Stimulated activated CD4-positive, alpha-beta T cell treated with anti-CD3 and anti-CD28 coated beads, Interleukin-1b, Interleukin-23, amount 100 ng/mL, for 48 hours (primary cell): Measurements from ENCODE around the gene HDAC4.

ENCODE experiments used
- DNase-seq: peaks from one replicate; pipeline ENCODE4 v3.0.0-alpha.2; 2020

The HDAC4 gene

DNA sequence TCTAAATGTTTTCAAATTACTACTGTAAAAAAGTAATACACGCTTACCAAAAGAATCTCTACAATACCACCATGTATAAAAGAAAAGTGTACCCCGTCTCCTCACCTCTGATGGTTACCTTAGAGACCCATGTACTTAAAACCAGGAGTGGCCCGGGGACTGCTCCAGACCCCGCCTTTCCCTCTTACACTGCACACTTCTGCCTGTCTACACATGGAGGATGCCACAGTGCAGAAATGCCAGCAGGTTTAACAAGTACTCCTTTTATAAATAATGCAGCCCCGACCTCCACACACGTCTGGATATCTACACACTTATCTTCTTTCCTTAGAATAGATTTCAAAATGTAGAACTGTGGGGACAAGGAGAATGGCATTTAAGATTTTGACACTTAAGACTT lies 5.3 kb downstream of the HDAC4 start:
- DNase-seq = no peak

DNA sequence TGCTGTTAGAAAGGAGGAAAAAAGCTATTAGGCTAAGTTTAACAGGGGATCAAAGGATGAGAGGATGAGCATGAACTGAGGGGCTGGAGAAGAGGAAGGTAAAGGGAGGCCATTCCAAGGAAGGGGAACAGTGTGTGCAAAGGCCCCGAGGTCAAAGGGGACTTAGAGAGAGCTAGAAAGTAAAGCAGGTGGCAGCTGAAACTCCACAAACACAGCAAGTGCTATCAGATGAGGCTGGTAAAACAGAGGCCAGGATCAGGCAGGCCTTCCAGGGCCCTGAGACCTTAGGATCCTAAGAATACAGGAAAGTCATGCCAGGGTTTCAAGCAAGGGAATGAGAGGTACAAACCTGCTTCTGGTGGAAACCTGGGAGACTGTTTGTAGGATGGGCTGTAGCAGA lies 5.8 kb downstream of the HDAC4 start:
- no peak for DNase-seq

DNA sequence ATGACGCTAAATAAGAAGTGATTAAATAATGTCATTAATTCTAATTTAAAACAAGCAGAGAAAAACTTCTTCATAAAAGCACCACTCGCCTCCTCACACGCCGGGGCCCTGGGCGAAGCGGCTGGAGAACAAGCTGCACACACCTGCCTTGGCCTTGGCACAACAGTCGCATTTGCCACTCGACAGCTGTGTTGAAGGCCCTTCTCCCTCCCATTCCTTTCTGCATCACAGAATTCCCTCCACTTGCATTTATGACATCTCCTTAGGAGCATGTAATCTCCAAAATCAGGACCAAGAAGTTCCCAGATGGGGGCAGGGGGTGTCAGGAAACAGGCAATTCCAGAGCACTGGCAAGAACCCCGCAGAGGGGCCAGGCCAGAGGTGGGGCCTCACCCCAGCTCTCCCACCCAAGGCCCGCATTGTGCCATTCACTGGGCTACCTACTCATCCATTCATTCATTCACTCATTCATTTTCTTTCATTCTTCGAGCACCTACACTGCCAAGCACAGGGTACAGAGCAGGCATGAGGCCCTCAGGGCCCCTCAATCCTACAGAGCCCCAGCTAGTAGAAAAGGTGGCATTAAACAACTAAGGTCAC lies 6.4 kb downstream of the HDAC4 start:
- DNase-seq = no peak

DNA sequence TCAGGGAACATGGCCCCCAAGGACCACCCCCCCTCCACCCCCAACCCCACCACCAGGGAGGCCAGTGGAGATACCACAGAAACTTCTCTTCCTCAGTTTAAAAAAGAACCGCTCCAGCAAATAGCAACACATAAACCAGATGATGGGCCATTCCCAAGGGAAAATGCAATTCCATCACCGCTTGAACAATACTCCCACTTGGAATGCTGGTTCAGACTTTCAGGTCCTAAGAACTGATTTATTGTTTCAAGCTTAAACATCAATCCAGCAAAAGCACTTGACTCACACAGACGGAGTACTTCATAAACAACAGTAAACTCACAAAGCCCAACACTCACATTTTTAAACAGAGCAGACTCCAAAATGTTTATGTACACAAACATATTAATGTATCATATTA lies 6.9 kb downstream of the HDAC4 start:
- DNase-seq = no peak

DNA sequence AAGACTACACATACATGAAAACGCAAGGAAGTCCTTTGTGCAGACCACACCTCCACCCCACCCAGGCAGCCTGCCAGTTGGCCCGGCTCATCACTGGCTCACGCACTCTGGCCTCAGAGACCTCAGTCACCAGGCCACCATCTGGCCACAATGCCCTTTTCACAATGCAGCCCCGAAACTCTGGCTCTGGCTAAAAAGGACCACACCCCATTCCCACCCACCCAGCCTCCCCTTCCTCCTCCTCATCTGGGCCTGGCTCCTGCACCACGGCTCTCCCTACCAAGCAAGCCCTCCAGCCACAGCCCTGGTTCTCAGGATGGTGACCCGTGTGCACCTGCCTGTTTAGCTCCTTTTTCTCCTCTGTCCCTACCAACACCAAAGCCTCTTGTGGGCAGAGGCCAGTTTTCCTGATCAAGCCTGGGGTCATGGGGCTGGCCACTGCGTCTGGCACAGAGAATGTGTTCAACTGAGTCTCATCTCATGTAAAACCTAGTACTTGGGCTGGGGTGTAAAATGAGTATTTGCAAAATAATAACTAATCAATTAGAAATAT lies 7.4 kb downstream of the HDAC4 start:
- no peak for DNase-seq

DNA sequence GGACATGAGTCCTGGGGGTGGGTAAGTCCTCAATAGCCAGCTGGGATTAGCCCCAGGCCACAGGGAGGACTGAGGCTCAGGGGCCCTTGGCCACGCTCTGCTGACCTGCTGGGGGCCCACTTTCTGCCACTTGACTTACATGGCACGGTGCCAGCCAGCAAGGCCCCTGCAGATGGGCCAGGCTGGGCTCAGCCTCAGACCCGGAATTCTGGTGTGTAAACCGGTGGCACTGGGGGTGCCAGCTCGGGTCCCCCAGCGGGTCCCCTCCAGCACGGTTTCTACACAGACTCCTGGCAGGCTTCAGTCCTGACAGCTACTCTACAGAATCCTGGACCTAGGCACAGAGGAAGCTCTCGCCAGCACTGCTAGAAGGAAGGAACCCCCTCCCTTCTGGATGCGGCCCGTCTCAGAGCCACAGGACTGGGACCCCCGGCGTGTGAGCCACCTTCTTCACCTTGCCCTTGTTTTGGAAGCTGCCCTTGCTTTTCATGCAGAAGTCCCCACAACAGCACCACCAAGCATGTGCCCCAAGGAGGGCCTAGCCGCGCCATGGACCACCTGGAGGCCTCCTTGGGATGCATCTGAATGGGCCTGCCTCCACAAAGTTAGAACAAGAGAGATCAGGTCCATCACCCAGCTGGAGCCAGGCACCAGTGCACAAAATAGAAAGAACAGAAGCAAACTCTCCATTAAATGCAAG lies 8.0 kb downstream of the HDAC4 start:
- no peak for DNase-seq

DNA sequence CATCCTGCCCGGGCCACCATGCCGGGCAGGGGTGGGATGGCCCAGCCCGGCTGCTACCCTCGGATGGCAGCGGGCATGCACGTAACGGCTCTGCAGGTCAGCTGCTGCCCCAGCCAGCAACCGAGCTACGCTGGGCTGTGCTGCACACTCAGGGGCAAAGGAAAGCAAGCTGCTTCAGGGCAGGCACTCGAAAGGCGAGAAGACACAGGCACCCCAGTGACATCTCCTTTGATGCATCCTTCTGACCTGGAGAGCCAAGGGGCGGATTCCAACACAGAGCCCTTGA lies 8.8 kb downstream of the HDAC4 start:
- no peak for DNase-seq

DNA sequence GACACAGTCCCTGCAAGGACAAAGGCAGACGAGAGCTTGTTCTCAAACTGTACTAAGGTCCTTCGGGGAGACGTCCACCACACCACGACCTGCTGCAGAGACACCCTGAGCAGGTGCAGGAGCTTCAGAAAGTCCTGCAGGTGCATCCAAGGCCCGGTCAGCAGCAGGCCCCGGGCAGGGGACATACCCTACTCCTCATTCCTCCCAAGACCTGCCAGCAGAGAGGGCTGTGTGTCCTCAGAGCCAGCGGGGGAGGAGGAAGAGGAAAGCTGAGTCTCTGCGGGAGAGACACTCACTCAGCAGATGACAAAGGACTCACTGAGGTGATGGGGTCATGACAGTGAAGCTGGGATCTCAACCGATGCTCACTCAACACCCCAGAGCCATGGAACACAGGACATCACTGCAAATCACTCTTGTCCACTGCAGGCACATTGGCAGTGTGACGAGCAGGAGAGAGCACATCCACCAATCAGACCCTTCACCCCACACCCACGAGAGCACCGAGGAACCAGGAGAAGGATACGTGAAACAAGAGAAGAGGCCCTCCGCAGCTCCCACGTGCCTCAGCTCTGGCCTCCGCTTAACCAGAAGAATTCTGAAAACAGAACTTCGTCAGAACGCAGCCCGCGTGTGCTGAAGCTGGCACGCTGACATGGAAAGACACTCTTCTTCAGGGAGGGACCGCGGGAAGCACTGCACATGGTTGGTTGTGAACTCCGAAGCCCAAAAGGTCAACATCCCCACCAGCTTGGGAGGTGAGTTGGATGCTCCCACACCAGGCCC lies 9.3 kb downstream of the HDAC4 start:
- no peak for DNase-seq

DNA sequence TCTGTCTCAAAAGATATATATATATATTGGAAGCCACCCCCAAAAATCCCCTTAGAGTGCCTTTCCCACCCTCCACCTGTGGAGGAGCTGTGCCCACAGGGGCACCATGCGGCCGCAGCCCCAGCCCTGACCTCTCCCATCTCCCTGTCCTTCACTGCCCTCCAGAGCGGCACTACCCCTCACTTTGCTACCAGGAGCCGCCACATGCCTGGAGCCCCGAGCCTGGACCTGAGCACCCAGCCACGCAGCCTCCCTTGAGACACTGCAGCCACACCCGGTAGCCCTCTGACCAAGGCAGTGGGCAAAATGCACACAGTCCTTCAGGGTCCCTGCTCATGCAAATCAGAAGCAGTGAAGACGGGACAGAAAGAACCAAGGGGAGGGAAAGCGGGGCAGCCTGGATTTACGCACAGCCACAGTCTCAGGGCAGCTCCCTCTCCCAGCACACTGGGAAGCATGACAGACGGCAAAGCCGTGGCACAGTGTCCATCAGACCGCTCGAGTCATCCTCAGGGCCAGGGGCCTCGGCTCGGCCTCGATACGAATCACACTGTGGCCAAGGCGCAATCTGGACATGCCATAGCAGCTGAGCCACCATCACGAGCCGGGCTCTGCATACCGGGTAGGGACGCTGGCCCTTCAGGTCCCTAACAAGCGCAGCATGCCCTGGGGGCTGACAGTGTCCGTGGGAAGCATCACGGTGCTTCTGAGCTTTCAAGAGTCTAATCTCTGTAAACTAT lies 10.1 kb downstream of the HDAC4 start:
- DNase-seq = no peak

DNA sequence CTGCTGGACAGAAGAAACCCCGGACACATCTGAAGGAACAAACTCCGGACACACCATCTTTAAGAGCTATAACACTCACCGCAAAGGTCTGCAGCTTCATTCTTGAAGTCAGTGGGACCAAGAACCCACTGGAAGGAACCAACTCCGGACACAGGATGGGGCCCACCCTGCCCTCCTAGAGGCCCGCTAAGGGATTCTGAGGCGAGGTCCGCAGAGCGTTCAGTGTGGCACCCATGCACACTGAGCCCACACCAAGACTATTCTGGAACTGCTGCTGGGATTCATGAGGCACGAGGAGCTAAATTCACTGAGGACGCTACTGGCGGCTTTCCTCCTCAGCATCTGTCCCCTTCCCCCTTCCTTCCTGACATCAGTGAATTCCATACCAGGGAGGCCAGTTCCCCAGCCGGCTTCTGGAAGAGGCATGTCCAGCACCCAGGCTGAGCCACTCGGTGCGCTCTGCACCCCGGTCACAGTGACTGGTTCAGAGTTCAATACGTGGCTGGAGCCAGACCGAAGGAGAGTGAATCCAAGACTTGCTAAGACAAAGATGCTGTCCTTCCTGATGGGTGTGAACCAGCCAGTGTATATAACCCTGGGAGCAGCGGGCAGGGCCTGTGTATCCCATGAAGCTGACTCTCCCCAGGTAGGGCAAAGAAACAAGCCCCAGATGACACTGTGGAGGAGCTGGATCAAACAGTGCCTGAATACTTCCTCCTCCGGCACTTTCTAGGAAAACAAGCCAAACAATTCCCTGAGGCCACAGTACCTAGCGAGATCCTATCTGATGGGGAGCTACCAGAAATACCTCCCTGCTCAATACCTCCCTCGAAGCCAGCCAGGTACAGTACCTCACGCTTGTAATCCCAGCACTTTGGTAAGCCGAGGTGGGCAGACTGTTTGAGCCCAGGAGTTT lies 11.1 kb downstream of the HDAC4 start:
- DNase-seq = no peak

DNA sequence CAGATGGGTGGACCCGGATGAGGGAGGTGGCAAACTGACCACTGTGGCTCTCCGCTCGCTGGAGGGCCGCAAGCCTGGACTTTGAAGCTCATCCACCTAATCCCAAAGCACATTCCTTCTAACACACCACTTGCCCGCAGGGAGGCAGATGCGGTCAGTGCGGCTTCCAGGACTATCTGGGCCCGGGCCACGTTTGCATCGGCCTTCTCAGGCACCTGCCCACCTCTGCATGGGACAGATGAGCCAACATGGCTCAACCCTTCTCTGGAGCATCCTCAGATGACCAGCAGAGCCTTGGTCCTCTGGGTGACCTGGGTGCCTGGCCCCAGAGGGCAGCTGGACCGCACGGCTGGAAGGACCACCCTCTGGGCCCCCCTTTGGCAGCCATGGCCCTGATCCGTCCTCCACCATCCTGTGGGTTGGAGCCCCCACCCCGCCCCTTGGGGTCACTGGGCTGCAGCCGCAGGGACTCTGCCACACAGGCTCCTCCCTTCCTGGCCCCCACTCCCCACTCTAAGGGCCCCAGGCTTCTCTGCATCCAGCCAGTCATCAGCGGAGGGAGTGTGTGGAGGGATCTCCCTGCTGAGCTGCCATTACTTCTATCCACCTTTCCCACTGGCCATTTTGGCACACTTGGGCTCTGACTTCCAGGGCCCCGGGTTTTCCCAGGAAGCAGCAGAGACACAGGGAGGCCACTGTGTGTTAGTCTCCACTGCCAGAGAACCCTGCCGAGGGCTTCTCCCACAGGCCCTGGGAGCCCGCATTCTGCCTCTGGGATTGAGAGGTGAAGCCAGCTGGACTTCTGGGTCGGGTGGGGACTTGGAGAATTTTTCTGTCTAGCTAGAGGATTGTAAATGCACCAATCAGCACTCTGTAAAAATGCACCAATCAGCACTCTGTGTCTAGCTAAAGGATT lies 12.3 kb downstream of the HDAC4 start:
- DNase-seq = no peak

DNA sequence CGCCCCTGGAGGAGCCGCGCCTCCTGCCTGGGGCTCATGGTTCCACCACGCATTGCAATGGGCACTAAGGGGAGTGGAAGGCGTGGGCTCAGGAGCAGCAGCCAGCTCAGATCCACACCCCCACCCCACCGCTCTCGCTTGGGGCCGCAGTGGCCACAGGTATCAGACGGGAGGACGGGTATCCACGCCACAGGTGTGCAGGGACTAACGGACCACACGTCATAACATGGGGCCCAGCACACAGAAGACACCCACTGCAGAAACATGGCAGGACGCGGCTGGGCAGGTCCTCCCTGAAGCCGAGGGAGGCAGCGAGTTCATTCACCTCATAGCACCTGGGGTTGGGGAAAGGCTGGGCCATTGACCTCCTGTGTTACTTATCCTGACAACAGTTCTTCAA lies 13.0 kb downstream of the HDAC4 start:
- no peak for DNase-seq

DNA sequence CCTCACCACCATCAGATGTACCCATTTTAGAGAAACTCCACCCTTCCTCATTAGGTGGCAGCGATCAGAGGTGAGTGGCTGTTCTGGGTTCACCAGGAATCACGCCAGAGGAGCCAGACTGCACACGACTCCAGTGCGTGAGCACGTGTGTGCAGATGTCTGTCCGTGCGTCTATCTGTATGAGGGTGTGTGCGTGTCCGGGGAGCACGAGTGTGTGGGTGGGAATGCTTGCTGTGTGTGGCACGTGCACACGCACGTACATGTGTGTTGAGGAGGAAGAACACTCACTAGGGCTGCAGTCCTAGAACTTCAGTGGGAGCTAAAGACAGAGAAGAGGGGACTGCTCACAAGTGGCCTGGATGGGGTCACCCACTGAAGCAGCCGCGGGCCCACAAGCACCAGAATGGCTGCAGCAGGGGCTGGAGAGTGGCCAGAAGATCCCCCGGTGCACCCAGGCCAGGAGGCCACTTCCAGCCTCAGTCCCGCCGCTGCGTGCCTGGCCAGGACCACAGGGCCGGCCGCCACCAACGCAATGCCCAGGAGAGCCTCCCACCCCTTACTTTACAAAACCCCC lies 13.9 kb downstream of the HDAC4 start:
- no peak for DNase-seq

DNA sequence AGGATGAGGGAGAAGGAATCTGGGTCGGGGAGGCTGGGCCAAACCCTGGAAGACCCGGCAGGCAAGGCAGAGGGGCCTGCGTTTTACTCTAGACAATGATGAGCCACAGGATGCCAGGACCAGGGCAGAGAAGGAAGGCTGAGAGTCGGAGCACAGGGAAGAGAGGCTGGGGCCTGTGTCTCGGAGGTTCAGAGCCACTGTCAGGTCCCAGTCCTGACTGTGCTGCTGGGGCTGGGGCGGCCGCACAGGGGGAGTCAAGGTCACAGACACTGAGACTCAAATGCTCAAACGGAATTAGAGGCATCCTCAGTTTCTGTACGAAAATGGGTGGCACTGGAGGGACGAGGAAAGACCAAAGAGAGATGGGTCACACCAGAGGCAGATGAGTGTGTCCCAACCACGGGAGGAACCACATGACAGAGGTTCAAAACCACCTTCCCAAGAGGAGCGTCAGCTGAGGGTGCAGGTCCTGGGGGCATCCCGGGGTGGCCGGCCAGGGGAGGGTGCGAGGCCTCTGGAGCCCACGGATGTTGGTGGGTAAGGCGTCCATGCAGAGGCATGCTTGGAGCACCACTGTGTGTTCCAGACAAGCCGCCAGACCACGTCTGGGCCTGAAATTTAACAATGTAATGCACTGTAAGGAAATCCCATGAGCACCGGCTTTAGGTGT lies 14.7 kb downstream of the HDAC4 start:
- no peak for DNase-seq

DNA sequence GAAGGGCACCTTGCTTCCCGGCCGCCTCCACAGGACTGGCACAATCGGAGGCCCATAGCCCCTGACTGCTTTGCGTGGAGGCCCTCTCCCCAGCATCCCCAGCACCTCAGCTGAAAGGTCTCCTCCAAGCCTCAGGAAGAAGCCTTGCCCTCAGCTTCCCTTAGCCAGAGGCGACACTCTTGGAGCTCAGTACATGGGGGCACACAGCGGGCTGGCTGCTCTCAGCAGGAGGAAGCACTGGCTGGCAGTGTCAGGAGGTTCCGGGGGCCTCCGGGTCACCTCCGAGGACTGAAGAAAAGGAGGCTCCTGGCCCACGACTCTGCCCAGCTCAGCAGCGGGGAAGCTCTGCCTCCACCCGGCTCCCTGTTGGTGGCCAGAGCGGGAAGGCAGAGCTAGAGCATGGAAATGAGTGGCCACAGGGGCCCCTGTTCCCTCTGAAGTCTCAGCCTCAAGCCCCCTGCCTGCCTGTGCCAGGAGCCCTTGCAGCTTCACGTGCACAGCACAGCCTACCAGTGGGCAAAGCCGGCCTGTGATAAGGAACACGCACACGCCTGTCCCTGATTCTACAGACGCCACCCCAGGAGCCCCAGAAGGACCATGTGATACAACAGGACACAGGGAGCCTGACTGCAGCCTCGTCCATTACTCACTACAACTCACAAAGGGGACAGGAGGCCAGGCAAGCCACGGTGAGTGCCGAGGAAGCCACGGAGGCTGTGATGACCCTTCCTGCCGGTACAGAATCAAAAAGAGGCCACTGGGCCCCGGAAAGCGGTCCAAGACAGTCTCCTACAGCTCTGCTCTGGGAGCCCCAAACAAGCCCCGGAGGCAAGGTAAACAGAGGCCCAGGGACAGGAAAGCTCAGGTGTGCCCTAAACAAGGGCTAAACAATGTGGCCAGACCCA lies 15.5 kb downstream of the HDAC4 start:
- DNase-seq = no peak

DNA sequence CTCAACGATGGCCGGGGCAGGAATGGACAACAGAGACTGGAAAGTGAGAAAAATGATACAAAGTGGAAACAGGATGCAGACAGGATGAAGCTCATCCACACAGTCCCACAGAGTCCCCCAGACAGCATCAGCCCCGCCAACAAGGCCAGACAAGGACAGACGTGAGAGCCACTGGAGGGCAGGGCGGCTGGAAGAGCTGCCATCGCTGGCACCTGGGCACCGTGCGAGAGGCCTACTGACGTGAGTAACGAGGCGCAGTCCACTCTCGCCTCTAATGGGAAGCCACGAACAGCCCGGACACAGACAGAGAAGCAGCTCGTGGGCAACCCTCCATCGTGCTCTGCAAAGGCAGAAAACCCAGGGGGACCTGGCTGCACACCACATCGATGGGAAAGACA lies 17.1 kb downstream of the HDAC4 start:
- DNase-seq = no peak

DNA sequence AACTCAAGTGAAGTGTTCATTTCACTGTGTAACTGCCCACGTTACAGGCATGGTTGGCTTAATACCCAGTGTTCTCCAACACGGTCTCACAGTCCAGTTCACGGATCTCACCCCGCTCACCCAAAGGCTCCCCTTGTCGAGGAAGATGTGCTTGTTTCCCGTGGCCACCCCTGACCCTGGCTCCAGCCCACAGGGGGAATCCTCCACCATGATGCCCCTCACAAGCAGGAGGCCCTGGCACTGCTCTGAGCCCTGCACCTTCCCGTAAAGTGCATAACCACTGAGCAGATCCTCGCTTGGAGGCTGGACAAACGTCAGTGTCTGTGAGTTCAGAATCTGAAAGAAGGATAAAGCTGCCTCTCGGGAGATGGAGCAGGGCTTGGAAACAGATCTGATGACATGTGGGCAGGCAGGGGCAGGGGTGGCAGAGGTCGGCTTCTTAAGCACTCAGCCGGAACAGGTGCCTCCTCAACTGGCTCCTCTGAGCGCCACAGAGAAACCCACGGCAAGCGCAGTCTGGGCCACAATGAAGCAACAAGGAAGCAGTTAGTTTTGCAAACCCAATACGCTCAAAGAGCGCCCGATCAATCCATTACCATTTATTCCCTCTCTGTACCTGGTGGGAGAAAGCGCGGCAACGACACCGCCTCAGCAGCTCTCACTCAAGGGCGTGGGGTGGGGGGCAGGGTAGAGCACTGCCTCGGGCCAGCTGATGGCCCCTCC lies 17.6 kb downstream of the HDAC4 start:
- no peak for DNase-seq

DNA sequence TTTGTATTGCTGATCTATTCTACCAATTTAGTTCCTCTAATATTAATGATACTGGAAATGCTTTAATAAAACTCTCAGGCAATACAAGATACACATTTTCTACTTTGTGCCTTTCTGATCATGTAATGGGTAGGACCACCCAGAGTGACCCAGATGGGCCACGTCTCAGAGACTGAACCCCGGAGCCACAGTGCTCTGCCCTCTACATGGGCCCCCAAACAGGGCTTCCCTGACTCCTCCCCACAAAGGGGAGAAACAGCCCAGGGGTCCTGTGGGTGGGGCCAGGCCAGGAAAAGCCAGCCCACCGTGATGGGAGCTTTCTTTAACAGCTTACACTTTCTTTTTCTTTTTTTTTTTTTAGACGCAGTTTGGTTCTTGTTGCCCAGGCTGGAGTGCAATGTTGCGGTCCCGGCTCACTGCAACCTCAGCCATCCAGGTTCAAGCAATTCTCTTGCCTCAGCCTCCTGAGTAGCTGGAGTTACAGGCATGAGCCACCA lies 18.4 kb downstream of the HDAC4 start:
- DNase-seq = no peak
